Osteoblast (primary cell): ENCODE measurements around the gene ARHGAP10. TPM values are rescaled to one million over a fixed set of nuclear protein-coding genes. Genes with fewer than 3 reads are reported as not detected.

ENCODE experiments used
- DNase-seq: peaks from one replicate; pipeline ENCODE4 v3.0.0; 2011; ENCODE audit warnings: low spot score, mixed read lengths; ENCODE audit not compliant: insufficient read length; ENCODE audit errors: missing footprints
- H2AFZ ChIP-seq: 2 replicates; pipeline ENCODE4 v1.6.0; 2011; ENCODE audit warnings: mild to moderate bottlenecking, low read length
- H3K27ac ChIP-seq: 2 replicates; pipeline ENCODE4 v1.5.1; 2011; ENCODE audit warnings: mild to moderate bottlenecking, low read depth, low read length, moderate library complexity
- H3K27me3 ChIP-seq: 2 replicates; pipeline ENCODE4 v1.6.0; 2012; ENCODE audit warnings: mild to moderate bottlenecking, control low read depth, inconsistent platforms, low read length, moderate library complexity; ENCODE audit not compliant: insufficient read depth
- H3K36me3 ChIP-seq: 2 replicates; pipeline ENCODE4 v1.5.1; 2011; ENCODE audit warnings: mild to moderate bottlenecking, low read length, control low read depth, moderate library complexity; ENCODE audit not compliant: insufficient read depth
- H3K4me1 ChIP-seq: 2 replicates; pipeline ENCODE4 v1.5.1; 2011; ENCODE audit warnings: mild to moderate bottlenecking, low read length, control low read depth, moderate library complexity; ENCODE audit not compliant: insufficient read depth
- H3K4me2 ChIP-seq: 2 replicates; pipeline ENCODE4 v1.6.0; 2011; ENCODE audit warnings: mild to moderate bottlenecking, low read length; ENCODE audit not compliant: insufficient read depth
- H3K4me3 ChIP-seq: fragments of 200-600 bp; sonication (generic); 3 replicates; pipeline ENCODE4 v1.5.1; 2012; ENCODE audit warnings: mild to moderate bottlenecking, low read length, inconsistent platforms; ENCODE audit not compliant: insufficient read depth
- H3K79me2 ChIP-seq: 2 replicates; pipeline ENCODE4 v1.6.0; 2012; ENCODE audit warnings: mild to moderate bottlenecking, low read length, control low read depth, inconsistent platforms; ENCODE audit not compliant: insufficient read depth
- H3K9me3 ChIP-seq: 2 replicates; pipeline ENCODE4 v1.5.1; 2011; ENCODE audit warnings: low read depth, low read length, control low read depth
- H4K20me1 ChIP-seq: 2 replicates; pipeline ENCODE4 v1.6.0; 2012; ENCODE audit warnings: mild to moderate bottlenecking, low read length, control low read depth; ENCODE audit not compliant: insufficient read depth
- CTCF ChIP-seq: IDR thresholded peaks from 2 replicates; pipeline ENCODE4 v1.5.1; 2011; ENCODE audit warnings: mild to moderate bottlenecking, low read depth, low read length, moderate library complexity; ENCODE audit errors: extremely low read depth
- total RNA-seq: library from RNA; depleted of rRNA; stranded (reverse); fragments of >200 nt; gene quantifications from 2 replicates; pipeline ENCODE4 v1.2.3, GENCODE V29; 2012

ARHGAP10 gene
- total RNA-seq, 1 donor: 31.5 TPM

GRCh38 chr4:148089624-148090023, 357.7 kb downstream of the ARHGAP10 start:
- no peak for TF ChIP-seq CTCF
- peak; percentile 68 for DNase-seq
- no peaks in the 10 kb centered on the region for H3K36me3 ChIP-seq
- no peak overlapping the region for H3K27ac ChIP-seq
- H3K79me2 ChIP-seq: no peaks in the 10 kb centered on the region
- no peaks in the 10 kb centered on the region for H3K27me3 ChIP-seq
- H3K9me3 ChIP-seq: no peaks in the 10 kb centered on the region
- H2AFZ ChIP-seq: no peak overlapping the region
- no peak overlapping the region for H3K4me3 ChIP-seq
- peaks cover 4% of the 10 kb centered on the region for H3K4me1 ChIP-seq
- H3K4me2 ChIP-seq: no peak overlapping the region
- H4K20me1 ChIP-seq: no peaks in the 10 kb centered on the region

GRCh38 chr4:148090029-148090428, 358.1 kb downstream of the ARHGAP10 start:
- Histone ChIP-seq H4K20me1 (no peaks in the 10 kb centered on the region), H3K9me3 (no peaks in the 10 kb centered on the region), H3K36me3 (no peaks in the 10 kb centered on the region), H3K27ac (no peak overlapping the region), H2AFZ (no peak overlapping the region), H3K4me2 (no peak overlapping the region), H3K27me3 (no peaks in the 10 kb centered on the region), H3K4me3 (no peak overlapping the region), H3K4me1 (peaks cover 4% of the 10 kb centered on the region), H3K79me2 (no peaks in the 10 kb centered on the region)
- no peak for TF ChIP-seq CTCF
- DNase-seq: no peak

GRCh38 chr4:148090503-148091476, 358.9 kb downstream of the ARHGAP10 start:
- Histone ChIP-seq H3K9me3 (no peaks in the 10 kb centered on the region), H3K4me3 (no peak overlapping the region), H4K20me1 (no peaks in the 10 kb centered on the region), H3K36me3 (no peaks in the 10 kb centered on the region), H3K4me1 (peaks cover 4% of the 10 kb centered on the region), H3K27me3 (no peaks in the 10 kb centered on the region), H3K27ac (no peak overlapping the region), H2AFZ (no peak overlapping the region), H3K79me2 (no peaks in the 10 kb centered on the region), H3K4me2 (no peak overlapping the region)
- no peak for TF ChIP-seq CTCF
- peak; percentile 60 for DNase-seq

GRCh38 chr4:148091896-148092295, 360.0 kb downstream of the ARHGAP10 start:
- Histone ChIP-seq H3K4me2 (no peak overlapping the region), H4K20me1 (no peaks in the 10 kb centered on the region), H2AFZ (no peak overlapping the region), H3K9me3 (no peaks in the 10 kb centered on the region), H3K27me3 (no peaks in the 10 kb centered on the region), H3K4me3 (no peak overlapping the region), H3K27ac (no peak overlapping the region), H3K4me1 (peaks cover 4% of the 10 kb centered on the region), H3K36me3 (no peaks in the 10 kb centered on the region), H3K79me2 (no peaks in the 10 kb centered on the region)
- no peak for TF ChIP-seq CTCF
- DNase-seq: no peak
